ENCODE results near the gene BHLHE23. TPM values are rescaled to one million over a fixed set of nuclear protein-coding genes. Genes with fewer than 3 reads are reported as not detected.

BHLHE23 gene
- total RNA-seq, 1 experiment from 2014 or later, result not detected

DNA sequence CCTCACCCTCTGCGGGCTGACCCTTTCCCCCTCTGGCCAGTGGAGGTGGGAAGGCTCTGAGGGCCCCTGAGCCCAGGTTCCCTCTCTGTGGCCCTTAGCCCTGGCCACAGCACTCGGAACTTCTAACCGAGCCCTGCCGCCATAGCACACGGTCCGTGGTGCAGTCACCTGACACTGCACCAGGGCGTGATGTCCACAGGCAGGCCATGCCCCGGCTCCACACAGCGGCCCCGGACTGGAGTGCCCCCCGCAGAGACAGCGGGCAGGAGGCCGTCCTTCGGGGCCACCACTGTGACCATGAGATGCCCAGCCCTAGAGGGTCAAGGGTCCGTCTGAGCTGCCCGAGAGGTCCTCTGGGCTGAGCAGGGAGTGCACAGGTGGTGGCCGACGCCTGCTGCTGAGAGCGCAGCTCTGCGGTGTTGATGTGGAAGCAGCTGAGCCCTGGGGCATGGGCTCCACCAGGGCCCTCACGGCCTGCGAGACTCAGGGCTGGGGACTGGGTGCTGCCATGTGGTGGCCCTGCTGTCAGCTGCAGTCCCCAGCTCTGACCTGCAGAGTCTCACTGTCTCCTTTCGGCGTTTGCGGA lies 11.2 kb upstream of the BHLHE23 start:
- H3K36me3 ChIP-seq (ENCODE audit: control insufficient read depth in 1 of 2, insufficient read depth in 2 of 2, low read length in 2 of 2), result no peaks in the 10 kb centered on the region
- no peak overlapping the region for H2AFZ ChIP-seq (ENCODE audit: low read depth, low read length, poor library complexity, severe bottlenecking)
- no peaks in the 10 kb centered on the region for H4K20me1 ChIP-seq (ENCODE audit: insufficient read depth)
- no peaks in the 10 kb centered on the region for H3K27me3 ChIP-seq (ENCODE audit: insufficient read depth, low read length)
- H3K9me2 ChIP-seq (ENCODE audit: insufficient read depth), result no peaks in the 10 kb centered on the region
- H3K79me2 ChIP-seq (ENCODE audit: insufficient read depth, low read length), result no peaks in the 10 kb centered on the region
- H3K4me2 ChIP-seq (ENCODE audit: low read length), result no peak overlapping the region
- no peak for ATAC-seq
- no TSS peak for BruUV-seq (replicated peaks)
- no peak for TF ChIP-seq EZH2phosphoT487 (IDR thresholded peaks at IDR 0.05; ENCODE audit: borderline replicate concordance)
- TF ChIP-seq ZFX (IDR thresholded peaks at IDR 0.05), result no peak
- no peak for TF ChIP-seq CEBPB (IDR thresholded peaks at IDR 0.05; ENCODE audit: low read depth)
- TF ChIP-seq, protein P1, sequence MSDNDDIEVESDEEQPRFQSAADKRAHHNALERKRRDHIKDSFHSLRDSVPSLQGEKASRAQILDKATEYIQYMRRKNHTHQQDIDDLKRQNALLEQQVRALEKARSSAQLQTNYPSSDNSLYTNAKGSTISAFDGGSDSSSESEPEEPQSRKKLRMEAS (IDR thresholded peaks at IDR 0.05), result no peak
- no peak for DNase-seq (ENCODE audit: low read depth, low spot score)
- no peak overlapping the region for H3K9ac ChIP-seq (ENCODE audit: low read length)
- ChIA-PET CTCF (interaction anchor here (1.8 kb wide), 1 partner anchor 9 kb away, joined by 4 read pairs; no protein-coding TSS in a partner anchor), RAD21 (ENCODE audit: low non-redundant PET in 1 of 2, low total read pairs in 2 of 2, uncharacterized antibody in 2 of 2, unreplicated experiment in 2 of 2) (no interaction called here), POLR2A (no interaction called here)
- no peaks in the 10 kb centered on the region for H3K9me3 ChIP-seq (ENCODE audit: control insufficient read depth in 1 of 2, insufficient read depth in 1 of 2, low read depth in 1 of 2, low read length in 2 of 2)
- H3K4me1 ChIP-seq (ENCODE audit: control insufficient read depth in 1 of 2, insufficient read depth in 2 of 2, low read length in 2 of 2), result no peaks in the 10 kb centered on the region
- no peak overlapping the region for H3K27ac ChIP-seq (ENCODE audit: low read depth, low read length)
- intact Hi-C loops (cut with micrococcal nuclease), result no loop called here
- H3K4me3 ChIP-seq (replicated peaks in 1 of 2; ENCODE audit: low read depth in 1 of 2, low read length in 2 of 2), result no peak overlapping the region

DNA sequence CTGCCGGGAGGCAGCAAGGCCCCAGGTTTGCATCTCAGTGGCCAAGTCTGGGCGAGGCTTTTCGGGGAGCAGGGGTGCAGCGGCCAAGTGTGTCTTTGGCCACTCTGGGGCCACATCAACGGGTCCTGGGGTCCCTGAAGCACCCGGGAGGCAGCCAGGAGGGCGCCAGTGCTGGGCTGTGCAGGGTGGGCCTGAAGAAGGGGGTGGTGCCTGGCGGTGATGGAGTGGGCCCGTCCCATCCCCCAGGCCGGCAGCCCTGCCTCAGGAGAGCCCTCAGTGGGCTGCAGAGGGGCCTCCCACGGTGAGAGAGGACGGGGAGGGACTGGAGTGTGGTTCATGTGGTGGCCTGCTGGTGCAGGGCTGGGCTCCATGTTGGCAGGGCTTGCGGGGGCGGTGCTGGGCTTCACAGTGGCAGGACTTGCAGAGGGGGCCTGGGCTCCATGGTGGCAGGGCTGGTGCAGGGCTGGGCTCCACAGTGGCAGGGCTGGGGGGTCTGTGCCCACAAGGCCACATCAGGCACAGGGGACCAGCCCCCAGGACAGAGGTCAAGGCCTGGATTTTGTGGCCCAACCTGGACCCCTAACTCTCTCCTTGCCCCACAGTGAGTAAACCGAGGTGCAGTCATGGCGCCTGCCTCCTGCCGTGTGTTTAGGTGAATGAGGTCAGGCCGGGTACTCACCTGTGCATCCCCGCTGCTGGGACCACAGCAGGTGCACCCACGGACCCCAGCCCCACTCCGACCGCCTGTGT lies 10.5 kb upstream of the BHLHE23 start:
- Histone ChIP-seq H3K4me3 (replicated peaks in 1 of 2; ENCODE audit: low read depth in 1 of 2, low read length in 2 of 2) (no peak overlapping the region), H3K27me3 (ENCODE audit: insufficient read depth, low read length) (no peaks in the 10 kb centered on the region), H3K36me3 (ENCODE audit: control insufficient read depth in 1 of 2, insufficient read depth in 2 of 2, low read length in 2 of 2) (no peaks in the 10 kb centered on the region), H3K79me2 (ENCODE audit: insufficient read depth, low read length) (no peaks in the 10 kb centered on the region), H3K4me1 (ENCODE audit: control insufficient read depth in 1 of 2, insufficient read depth in 2 of 2, low read length in 2 of 2) (no peaks in the 10 kb centered on the region), H3K9me3 (ENCODE audit: control insufficient read depth in 1 of 2, insufficient read depth in 1 of 2, low read depth in 1 of 2, low read length in 2 of 2) (no peaks in the 10 kb centered on the region), H3K4me2 (ENCODE audit: low read length) (no peak overlapping the region), H3K9me2 (ENCODE audit: insufficient read depth) (no peaks in the 10 kb centered on the region), H4K20me1 (ENCODE audit: insufficient read depth) (no peaks in the 10 kb centered on the region), H2AFZ (ENCODE audit: low read depth, low read length, poor library complexity, severe bottlenecking) (no peak overlapping the region), H3K27ac (ENCODE audit: low read depth, low read length) (no peak overlapping the region), H3K9ac (ENCODE audit: low read length) (no peak overlapping the region)
- CTCF ChIA-PET, result no interaction called here
- DNase-seq (ENCODE audit: low read depth, low spot score) (no peak), ATAC-seq (no peak)
- RAD21 ChIA-PET (ENCODE audit: low non-redundant PET in 1 of 2, low total read pairs in 2 of 2, uncharacterized antibody in 2 of 2, unreplicated experiment in 2 of 2), result no interaction called here
- intact Hi-C loops (cut with micrococcal nuclease), result no loop called here
- POLR2A ChIA-PET, result no interaction called here
- TF ChIP-seq YY1 (IDR thresholded peaks at IDR 0.05; ENCODE audit: extremely low read depth, insufficient replicate concordance, low read depth, low read length) (no peak), EZH2 (IDR thresholded peaks at IDR 0.05) (no peak), ZFX (IDR thresholded peaks at IDR 0.05) (no peak), SP1 (IDR thresholded peaks at IDR 0.05; ENCODE audit: low read depth) (no peak), POLR2A (IDR thresholded peaks at IDR 0.05; ENCODE audit: borderline replicate concordance, extremely low read depth, insufficient read depth, insufficient read length) (no peak), ELF1 (IDR thresholded peaks at IDR 0.05; ENCODE audit: borderline replicate concordance, low read depth) (no peak), TCF7L2 (IDR thresholded peaks at IDR 0.05; ENCODE audit: borderline replicate concordance, extremely low read depth, insufficient read depth, insufficient read length) (no peak), FOSL1 (IDR thresholded peaks at IDR 0.05; ENCODE audit: low read depth) (no peak)
- TF ChIP-seq, protein P2, sequence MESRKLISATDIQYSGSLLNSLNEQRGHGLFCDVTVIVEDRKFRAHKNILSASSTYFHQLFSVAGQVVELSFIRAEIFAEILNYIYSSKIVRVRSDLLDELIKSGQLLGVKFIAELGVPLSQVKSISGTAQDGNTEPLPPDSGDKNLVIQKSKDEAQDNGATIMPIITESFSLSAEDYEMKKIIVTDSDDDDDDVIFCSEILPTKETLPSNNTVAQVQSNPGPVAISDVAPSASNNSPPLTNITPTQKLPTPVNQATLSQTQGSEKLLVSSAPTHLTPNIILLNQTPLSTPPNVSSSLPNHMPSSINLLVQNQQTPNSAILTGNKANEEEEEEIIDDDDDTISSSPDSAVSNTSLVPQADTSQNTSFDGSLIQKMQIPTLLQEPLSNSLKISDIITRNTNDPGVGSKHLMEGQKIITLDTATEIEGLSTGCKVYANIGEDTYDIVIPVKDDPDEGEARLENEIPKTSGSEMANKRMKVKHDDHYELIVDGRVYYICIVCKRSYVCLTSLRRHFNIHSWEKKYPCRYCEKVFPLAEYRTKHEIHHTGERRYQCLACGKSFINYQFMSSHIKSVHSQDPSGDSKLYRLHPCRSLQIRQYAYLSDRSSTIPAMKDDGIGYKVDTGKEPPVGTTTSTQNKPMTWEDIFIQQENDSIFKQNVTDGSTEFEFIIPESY (IDR thresholded peaks at IDR 0.05; ENCODE audit: extremely low read depth, insufficient replicate concordance, low read length), result no peak
- BruUV-seq (replicated peaks), result no TSS peak

Measured in HCT116 (cell line).